ENCODE measurements around the gene RNASEH1.

Gene RNASEH1

GRCh38 chr2:3598197-3598910 lies 40.2 kb upstream of the RNASEH1 start:
- Histone ChIP-seq H3K36me3 (ENCODE audit: control insufficient read depth, insufficient read depth, low read length) (no peaks in the 10 kb centered on the region), H3K27me3 (replicated peaks; ENCODE audit: control insufficient read depth, insufficient read depth, low read length) (no peaks in the 10 kb centered on the region), H3K4me3 (replicated peaks; ENCODE audit: low read depth, low read length) (no peak overlapping the region)
- no peak for DNase-seq (ENCODE audit: extremely low read depth, insufficient read length)
- no peak for TF ChIP-seq CTCF (IDR thresholded peaks at IDR 0.05; ENCODE audit: insufficient read depth, low read length, poor library complexity, severe bottlenecking)

GRCh38 chr2:3597567-3597966 lies 39.4 kb upstream of the RNASEH1 start:
- no peaks in the 10 kb centered on the region for H3K36me3 ChIP-seq (ENCODE audit: control insufficient read depth, insufficient read depth, low read length)
- no peak overlapping the region for H3K4me3 ChIP-seq (replicated peaks; ENCODE audit: low read depth, low read length)
- no peaks in the 10 kb centered on the region for H3K27me3 ChIP-seq (replicated peaks; ENCODE audit: control insufficient read depth, insufficient read depth, low read length)
- no peak for DNase-seq (ENCODE audit: extremely low read depth, insufficient read length)
- no peak for TF ChIP-seq CTCF (IDR thresholded peaks at IDR 0.05; ENCODE audit: insufficient read depth, low read length, poor library complexity, severe bottlenecking)

GRCh38 chr2:3596901-3597417 lies 38.8 kb upstream of the RNASEH1 start:
- TF ChIP-seq CTCF (IDR thresholded peaks at IDR 0.05; ENCODE audit: insufficient read depth, low read length, poor library complexity, severe bottlenecking): no peak
- Histone ChIP-seq H3K27me3 (replicated peaks; ENCODE audit: control insufficient read depth, insufficient read depth, low read length) (no peaks in the 10 kb centered on the region), H3K36me3 (ENCODE audit: control insufficient read depth, insufficient read depth, low read length) (no peaks in the 10 kb centered on the region), H3K4me3 (replicated peaks; ENCODE audit: low read depth, low read length) (no peak overlapping the region)
- no peak for DNase-seq (ENCODE audit: extremely low read depth, insufficient read length)

GRCh38 chr2:3595985-3596384 lies 37.9 kb upstream of the RNASEH1 start:
- no peaks in the 10 kb centered on the region for H3K36me3 ChIP-seq (ENCODE audit: control insufficient read depth, insufficient read depth, low read length)
- no peak for TF ChIP-seq CTCF (IDR thresholded peaks at IDR 0.05; ENCODE audit: insufficient read depth, low read length, poor library complexity, severe bottlenecking)
- no peaks in the 10 kb centered on the region for H3K27me3 ChIP-seq (replicated peaks; ENCODE audit: control insufficient read depth, insufficient read depth, low read length)
- H3K4me3 ChIP-seq (replicated peaks; ENCODE audit: low read depth, low read length): no peak overlapping the region
- peak; percentile 46 for DNase-seq (ENCODE audit: extremely low read depth, insufficient read length)

GRCh38 chr2:3595404-3595803 lies 37.3 kb upstream of the RNASEH1 start:
- Histone ChIP-seq H3K4me3 (replicated peaks; ENCODE audit: low read depth, low read length) (no peak overlapping the region), H3K27me3 (replicated peaks; ENCODE audit: control insufficient read depth, insufficient read depth, low read length) (no peaks in the 10 kb centered on the region), H3K36me3 (ENCODE audit: control insufficient read depth, insufficient read depth, low read length) (no peaks in the 10 kb centered on the region)
- TF ChIP-seq CTCF (IDR thresholded peaks at IDR 0.05; ENCODE audit: insufficient read depth, low read length, poor library complexity, severe bottlenecking): no peak
- DNase-seq (ENCODE audit: extremely low read depth, insufficient read length): no peak

Data from GM06990 (cell line).